GM20000 (cell line): ENCODE results near the gene CHRNA1.
A peak's percentile ranks its signal among the peaks of the same experiment; 100 is the strongest.

Experiments used
- DNase-seq: peaks from one replicate; pipeline ENCODE4 v3.0.0; 2012; ENCODE audit warnings: low spot score
- TF ChIP-seq, protein P1 (sequence below): IDR thresholded peaks from 2 replicates; pipeline ENCODE4 v1.5.1; 2012; ENCODE audit warnings: mild to moderate bottlenecking, control low read depth; ENCODE audit errors: extremely low read depth, missing control alignments

Gene CHRNA1

DNA sequence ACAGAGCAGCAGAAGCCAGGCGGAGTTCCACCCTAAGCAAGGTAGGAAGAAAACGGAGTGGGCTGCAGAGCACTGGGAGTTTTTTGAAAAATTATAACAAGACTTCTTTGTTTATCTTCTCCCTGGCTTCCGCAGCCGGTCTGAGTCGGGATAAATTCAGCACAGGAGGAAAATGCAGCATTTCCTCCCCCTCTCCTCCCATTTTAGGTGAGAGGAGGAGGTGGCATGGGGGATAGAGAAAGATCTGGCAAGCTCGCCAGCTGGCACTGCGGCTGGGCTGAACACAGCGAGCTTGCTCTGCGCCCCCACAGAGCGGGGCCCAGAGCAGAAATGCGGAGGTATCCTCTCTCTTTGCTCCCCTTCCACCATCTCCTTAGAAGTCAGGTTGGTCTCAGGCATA, 17.7 kb upstream of the CHRNA1 start:
- TF ChIP-seq, protein P1, sequence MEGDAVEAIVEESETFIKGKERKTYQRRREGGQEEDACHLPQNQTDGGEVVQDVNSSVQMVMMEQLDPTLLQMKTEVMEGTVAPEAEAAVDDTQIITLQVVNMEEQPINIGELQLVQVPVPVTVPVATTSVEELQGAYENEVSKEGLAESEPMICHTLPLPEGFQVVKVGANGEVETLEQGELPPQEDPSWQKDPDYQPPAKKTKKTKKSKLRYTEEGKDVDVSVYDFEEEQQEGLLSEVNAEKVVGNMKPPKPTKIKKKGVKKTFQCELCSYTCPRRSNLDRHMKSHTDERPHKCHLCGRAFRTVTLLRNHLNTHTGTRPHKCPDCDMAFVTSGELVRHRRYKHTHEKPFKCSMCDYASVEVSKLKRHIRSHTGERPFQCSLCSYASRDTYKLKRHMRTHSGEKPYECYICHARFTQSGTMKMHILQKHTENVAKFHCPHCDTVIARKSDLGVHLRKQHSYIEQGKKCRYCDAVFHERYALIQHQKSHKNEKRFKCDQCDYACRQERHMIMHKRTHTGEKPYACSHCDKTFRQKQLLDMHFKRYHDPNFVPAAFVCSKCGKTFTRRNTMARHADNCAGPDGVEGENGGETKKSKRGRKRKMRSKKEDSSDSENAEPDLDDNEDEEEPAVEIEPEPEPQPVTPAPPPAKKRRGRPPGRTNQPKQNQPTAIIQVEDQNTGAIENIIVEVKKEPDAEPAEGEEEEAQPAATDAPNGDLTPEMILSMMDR: no peak
- no peak for DNase-seq

DNA sequence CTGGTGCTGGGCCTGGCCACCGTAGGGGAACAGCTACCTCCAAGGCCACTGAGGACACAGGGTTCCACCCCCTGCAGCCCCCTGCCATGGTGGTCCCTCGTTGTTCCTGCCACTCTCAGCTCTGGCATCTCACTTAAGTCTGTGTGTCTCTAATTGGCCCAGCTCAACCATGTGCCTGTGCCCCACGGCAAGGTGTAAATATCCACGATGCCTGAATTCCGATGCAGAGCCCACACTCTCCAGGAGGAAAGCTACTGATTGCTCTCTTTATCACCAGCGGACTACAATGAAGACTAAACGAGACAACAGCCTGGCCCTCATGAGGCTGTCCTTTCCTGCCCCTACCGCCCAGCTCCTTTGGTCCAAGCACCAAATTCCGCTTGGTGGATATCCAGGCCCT, 17.0 kb upstream of the CHRNA1 start:
- DNase-seq: no peak
- TF ChIP-seq, protein P1: no peak

DNA sequence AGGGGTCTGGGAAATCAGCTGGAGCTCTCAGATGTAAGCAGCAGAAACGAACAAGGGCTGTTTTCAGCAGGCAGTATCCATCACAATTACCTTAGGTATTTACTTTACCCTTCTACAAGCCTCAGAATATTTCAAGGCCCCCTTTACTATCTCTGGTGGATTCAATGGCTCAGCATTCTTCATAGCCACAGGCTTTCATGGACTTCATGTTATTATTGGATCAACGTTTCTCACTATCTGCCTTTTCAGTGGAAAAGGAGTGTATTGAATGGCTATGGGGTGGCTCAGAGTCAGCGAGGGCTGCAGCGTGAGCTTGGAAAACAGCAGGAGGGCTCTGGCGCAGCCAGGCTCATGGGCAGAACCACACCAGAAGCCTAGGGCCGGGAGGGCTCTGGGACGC, 16.6 kb upstream of the CHRNA1 start:
- TF ChIP-seq, protein P1: no peak
- no peak for DNase-seq

DNA sequence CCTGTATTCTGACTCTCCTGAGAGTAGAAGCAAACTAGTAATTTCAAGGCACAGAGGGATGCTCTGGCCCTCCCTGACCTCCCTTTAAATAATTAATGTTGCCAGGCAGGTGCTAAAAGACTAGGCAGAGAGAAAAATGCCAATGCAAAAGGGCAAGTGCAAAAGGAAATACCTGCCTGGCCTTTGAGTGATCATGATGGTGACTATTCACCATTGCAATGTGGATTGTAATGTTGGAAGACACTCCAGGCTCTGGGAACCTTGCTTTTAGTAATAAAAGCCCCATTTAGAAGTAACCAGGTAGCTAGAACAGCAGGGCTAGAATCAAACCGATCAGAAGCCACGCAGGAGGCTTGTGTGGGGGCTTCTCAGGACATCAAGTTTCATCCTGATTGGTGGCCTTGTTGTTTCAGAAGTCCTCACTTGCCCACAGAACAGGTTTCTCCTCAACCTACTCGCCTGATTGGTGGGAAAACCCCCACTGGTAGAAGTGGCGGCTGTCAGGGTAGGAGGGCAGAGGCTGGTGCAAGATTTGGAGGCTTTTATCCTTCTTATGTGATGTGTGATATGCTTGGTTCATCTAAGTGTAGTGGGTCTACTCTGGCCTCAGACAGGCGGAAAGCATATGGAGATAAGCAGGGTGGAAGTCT, 16.0 kb upstream of the CHRNA1 start:
- DNase-seq: no peak
- TF ChIP-seq, protein P1: no peak

DNA sequence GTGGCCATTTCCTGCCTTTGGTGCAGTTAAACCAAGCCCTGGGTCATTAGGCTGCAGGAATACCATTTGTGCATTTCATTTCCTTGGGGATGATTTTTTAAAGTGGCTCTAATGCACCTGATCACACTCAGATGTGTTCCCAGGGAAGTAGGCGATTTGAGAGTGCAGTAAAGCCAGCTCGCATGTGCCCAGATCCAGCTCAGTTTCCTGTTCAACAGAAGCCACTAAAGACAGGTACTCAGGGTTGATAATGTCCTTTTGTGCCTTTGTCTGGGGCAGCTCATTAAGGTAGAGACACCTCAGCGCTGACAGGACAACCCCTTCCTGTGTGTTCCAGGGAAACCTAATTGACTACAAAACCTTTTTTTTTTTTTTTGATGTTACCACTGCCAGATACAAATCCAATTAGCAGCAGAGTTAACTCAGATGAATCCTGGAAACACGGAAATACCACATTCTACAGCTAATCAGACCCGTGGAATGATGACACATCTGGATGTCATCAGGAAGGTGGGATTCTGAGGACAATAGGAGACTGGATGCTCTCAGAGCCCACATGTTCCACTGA, 15.2 kb upstream of the CHRNA1 start:
- TF ChIP-seq, protein P1: no peak
- no peak for DNase-seq

DNA sequence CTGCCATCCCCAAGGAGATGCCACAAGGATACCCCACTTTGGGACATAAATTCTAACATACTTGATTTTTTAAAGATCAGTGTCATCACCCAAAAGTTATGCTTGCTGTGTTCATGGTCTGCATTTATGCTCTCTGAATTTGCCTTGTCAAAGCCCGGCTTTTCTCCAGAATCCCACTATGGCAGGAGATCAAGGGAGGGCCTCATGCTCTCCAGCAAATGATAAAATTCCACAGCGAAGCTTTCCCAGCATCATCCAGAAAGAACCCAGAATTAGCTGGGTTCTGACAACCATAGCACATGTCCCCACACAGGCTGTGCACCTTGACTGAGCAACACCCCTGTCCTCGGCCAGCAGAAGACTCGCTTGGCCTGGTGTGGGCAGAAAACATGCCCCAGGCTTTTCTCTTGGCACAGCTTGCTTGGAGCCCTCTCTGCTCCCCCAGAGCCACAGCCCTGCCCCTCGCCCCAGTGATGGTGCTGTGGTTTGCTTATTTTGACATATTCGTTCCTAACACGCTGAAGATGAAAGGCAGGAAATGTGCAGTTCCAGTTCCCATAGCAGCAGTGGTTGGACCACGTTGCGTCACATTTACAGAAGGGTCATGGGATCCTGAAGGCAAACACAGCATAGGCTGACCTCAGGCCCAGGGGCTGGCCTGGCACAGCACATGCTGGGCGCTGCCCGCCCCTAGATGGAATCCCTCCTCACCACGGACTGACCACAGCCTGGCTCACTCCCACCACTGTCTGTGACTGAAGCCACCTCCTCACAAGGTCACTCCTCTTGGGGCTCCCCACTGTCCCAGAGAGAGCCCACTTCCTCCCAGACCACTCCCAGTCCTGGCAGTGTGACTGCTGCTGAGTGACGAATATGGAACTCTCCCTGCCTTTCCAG, 14.1 kb upstream of the CHRNA1 start:
- peak; percentile 51 for DNase-seq
- TF ChIP-seq, protein P1: no peak
